Measurements from ENCODE around the gene WDR88. TPM values are rescaled to one million over a fixed set of nuclear protein-coding genes. Genes with fewer than 3 reads are reported as not detected.
"Not testable (repeated sequence)": the region's sequence is repeated elsewhere in the genome, so short reads cannot be mapped to it uniquely, and the experiment has no call there.

Gene WDR88
- total RNA-seq, 1 donor from 2014 or later, result not detected

- Histone ChIP-seq H3K4me2 (ENCODE audit: low read length) (no peak overlapping the region), H3K9ac (ENCODE audit: low read length) (no peak overlapping the region), H3K79me2 (ENCODE audit: insufficient read depth, low read length) (no peaks in the 10 kb centered on the region), H3K9me3 (ENCODE audit: insufficient read depth, low read depth, low read length) (no peaks in the 10 kb centered on the region), H4K20me1 (ENCODE audit: insufficient read depth, low read length) (no peaks in the 10 kb centered on the region), H3K27me3 (ENCODE audit: insufficient read depth, low read length) (no peaks in the 10 kb centered on the region), H2AFZ (ENCODE audit: low read depth, low read length) (no peak overlapping the region), H3K4me1 (ENCODE audit: insufficient read depth, low read length) (no peaks in the 10 kb centered on the region), H3K4me3 (ENCODE audit: insufficient read depth, low read depth, low read length) (no peak overlapping the region), H3K36me3 (ENCODE audit: insufficient read depth, low read length) (no peaks in the 10 kb centered on the region), H3K27ac (ENCODE audit: low read depth, low read length) (no peak overlapping the region)
- no peak for DNase-seq (ENCODE audit: low read depth)
- H3K4me1 Mint-ChIP-seq (ENCODE audit: low read depth, unreplicated experiment), result no peaks in the 10 kb centered on the region
- no peak for FAIRE-seq
- H3K4me3 Mint-ChIP-seq (ENCODE audit: unreplicated experiment), result no peak overlapping the region
- peaks cover 34% of the 10 kb centered on the region for H3K27me3 Mint-ChIP-seq (ENCODE audit: low read depth, unreplicated experiment)
- H3K36me3 Mint-ChIP-seq (ENCODE audit: low read depth, unreplicated experiment), result peaks cover 3% of the 10 kb centered on the region
- H3K9me3 Mint-ChIP-seq (ENCODE audit: unreplicated experiment), result peaks cover 4% of the 10 kb centered on the region
- H3K27ac Mint-ChIP-seq (ENCODE audit: unreplicated experiment), result no peak overlapping the region
- no peak for TF ChIP-seq CTCF (IDR thresholded peaks at IDR 0.05; ENCODE audit: insufficient read depth, low read depth, low read length)
- no peak for TF ChIP-seq EZH2 (IDR thresholded peaks at IDR 0.05; ENCODE audit: insufficient read depth, low read length)
Measured at GRCh38 chr19:33186431-33187182, 54.7 kb downstream of the WDR88 start.

GRCh38 chr19:33187183-33187540, 55.2 kb downstream of the WDR88 start:
- H3K4me2 ChIP-seq (ENCODE audit: low read length), result no peak overlapping the region

GRCh38 chr19:33189453-33189852, 57.5 kb downstream of the WDR88 start:
- H3K4me1 Mint-ChIP-seq (ENCODE audit: low read depth, unreplicated experiment), result no peaks in the 10 kb centered on the region
- Histone ChIP-seq H3K9me3 (ENCODE audit: insufficient read depth, low read depth, low read length) (no peaks in the 10 kb centered on the region), H3K9ac (ENCODE audit: low read length) (no peak overlapping the region), H3K27me3 (ENCODE audit: insufficient read depth, low read length) (peaks cover 4% of the 10 kb centered on the region), H3K4me3 (ENCODE audit: insufficient read depth, low read depth, low read length) (no peak overlapping the region), H3K36me3 (ENCODE audit: insufficient read depth, low read length) (no peaks in the 10 kb centered on the region), H3K27ac (ENCODE audit: low read depth, low read length) (no peak overlapping the region), H2AFZ (ENCODE audit: low read depth, low read length) (no peak overlapping the region), H3K4me1 (ENCODE audit: insufficient read depth, low read length) (no peaks in the 10 kb centered on the region), H3K79me2 (ENCODE audit: insufficient read depth, low read length) (no peaks in the 10 kb centered on the region), H3K4me2 (ENCODE audit: low read length) (no peak overlapping the region), H4K20me1 (ENCODE audit: insufficient read depth, low read length) (no peaks in the 10 kb centered on the region)
- H3K27me3 Mint-ChIP-seq (ENCODE audit: low read depth, unreplicated experiment), result peaks cover 42% of the 10 kb centered on the region
- H3K4me3 Mint-ChIP-seq (ENCODE audit: unreplicated experiment), result no peak overlapping the region
- TF ChIP-seq CTCF (IDR thresholded peaks at IDR 0.05; ENCODE audit: insufficient read depth, low read depth, low read length) (no peak), EZH2 (IDR thresholded peaks at IDR 0.05; ENCODE audit: insufficient read depth, low read length) (no peak)
- DNase-seq (ENCODE audit: low read depth), result no peak
- H3K9me3 Mint-ChIP-seq (ENCODE audit: unreplicated experiment), result peaks cover 4% of the 10 kb centered on the region
- H3K27ac Mint-ChIP-seq (ENCODE audit: unreplicated experiment), result no peak overlapping the region
- H3K36me3 Mint-ChIP-seq (ENCODE audit: low read depth, unreplicated experiment), result peaks cover 3% of the 10 kb centered on the region
- FAIRE-seq, result no peak

More at GRCh38 chr19:33187183-33187540, 55.2 kb downstream of the WDR88 start:
- no peak overlapping the region for H3K9ac ChIP-seq (ENCODE audit: low read length)
- H4K20me1 ChIP-seq (ENCODE audit: insufficient read depth, low read length), result no peaks in the 10 kb centered on the region
- Mint-ChIP-seq H3K27me3 (ENCODE audit: low read depth, unreplicated experiment) (peaks cover 36% of the 10 kb centered on the region), H3K9me3 (ENCODE audit: unreplicated experiment) (peaks cover 4% of the 10 kb centered on the region), H3K27ac (ENCODE audit: unreplicated experiment) (no peak overlapping the region), H3K36me3 (ENCODE audit: low read depth, unreplicated experiment) (peaks cover 3% of the 10 kb centered on the region), H3K4me1 (ENCODE audit: low read depth, unreplicated experiment) (no peaks in the 10 kb centered on the region), H3K4me3 (ENCODE audit: unreplicated experiment) (no peak overlapping the region)
- H3K36me3 ChIP-seq (ENCODE audit: insufficient read depth, low read length), result no peaks in the 10 kb centered on the region
- DNase-seq (ENCODE audit: low read depth) (no peak), FAIRE-seq (no peak)
- H3K4me1 ChIP-seq (ENCODE audit: insufficient read depth, low read length), result no peaks in the 10 kb centered on the region
- no peak overlapping the region for H3K27ac ChIP-seq (ENCODE audit: low read depth, low read length)
- TF ChIP-seq EZH2 (IDR thresholded peaks at IDR 0.05; ENCODE audit: insufficient read depth, low read length), result no peak
- no peak overlapping the region for H3K4me3 ChIP-seq (ENCODE audit: insufficient read depth, low read depth, low read length)
- no peaks in the 10 kb centered on the region for H3K9me3 ChIP-seq (ENCODE audit: insufficient read depth, low read depth, low read length)
- no peaks in the 10 kb centered on the region for H3K79me2 ChIP-seq (ENCODE audit: insufficient read depth, low read length)
- no peak overlapping the region for H2AFZ ChIP-seq (ENCODE audit: low read depth, low read length)
- H3K27me3 ChIP-seq (ENCODE audit: insufficient read depth, low read length), result no peaks in the 10 kb centered on the region

- H3K36me3 ChIP-seq (ENCODE audit: insufficient read depth, low read length); H3K36me3 Mint-ChIP-seq (ENCODE audit: low read depth, unreplicated experiment); H3K9me3 Mint-ChIP-seq (ENCODE audit: unreplicated experiment); H3K9me3 ChIP-seq (ENCODE audit: insufficient read depth, low read depth, low read length); H3K4me1 Mint-ChIP-seq (ENCODE audit: low read depth, unreplicated experiment); FAIRE-seq; H2AFZ ChIP-seq (ENCODE audit: low read depth, low read length); DNase-seq (ENCODE audit: low read depth); H3K27ac ChIP-seq (ENCODE audit: low read depth, low read length); H3K4me1 ChIP-seq (ENCODE audit: insufficient read depth, low read length); H4K20me1 ChIP-seq (ENCODE audit: insufficient read depth, low read length); H3K79me2 ChIP-seq (ENCODE audit: insufficient read depth, low read length); H3K4me3 Mint-ChIP-seq (ENCODE audit: unreplicated experiment); H3K4me3 ChIP-seq (ENCODE audit: insufficient read depth, low read depth, low read length); H3K9ac ChIP-seq (ENCODE audit: low read length); H3K4me2 ChIP-seq (ENCODE audit: low read length); H3K27ac Mint-ChIP-seq (ENCODE audit: unreplicated experiment); H3K27me3 ChIP-seq (ENCODE audit: insufficient read depth, low read length): not testable (repeated sequence)
- peaks cover 42% of the 10 kb centered on the region for H3K27me3 Mint-ChIP-seq (ENCODE audit: low read depth, unreplicated experiment)
Measured at GRCh38 chr19:33191092-33191491, 59.2 kb downstream of the WDR88 start.

Measured in astrocyte (in vitro differentiated cells and primary cell).